NCI-H1694 (cell line): Measurements from ENCODE around the gene ZNF346.

Experiments used
- DNase-seq: peaks from one replicate; lab custom pipeline; 2025; lab: John Stamatoyannopoulos, UW

ZNF346 gene

DNA sequence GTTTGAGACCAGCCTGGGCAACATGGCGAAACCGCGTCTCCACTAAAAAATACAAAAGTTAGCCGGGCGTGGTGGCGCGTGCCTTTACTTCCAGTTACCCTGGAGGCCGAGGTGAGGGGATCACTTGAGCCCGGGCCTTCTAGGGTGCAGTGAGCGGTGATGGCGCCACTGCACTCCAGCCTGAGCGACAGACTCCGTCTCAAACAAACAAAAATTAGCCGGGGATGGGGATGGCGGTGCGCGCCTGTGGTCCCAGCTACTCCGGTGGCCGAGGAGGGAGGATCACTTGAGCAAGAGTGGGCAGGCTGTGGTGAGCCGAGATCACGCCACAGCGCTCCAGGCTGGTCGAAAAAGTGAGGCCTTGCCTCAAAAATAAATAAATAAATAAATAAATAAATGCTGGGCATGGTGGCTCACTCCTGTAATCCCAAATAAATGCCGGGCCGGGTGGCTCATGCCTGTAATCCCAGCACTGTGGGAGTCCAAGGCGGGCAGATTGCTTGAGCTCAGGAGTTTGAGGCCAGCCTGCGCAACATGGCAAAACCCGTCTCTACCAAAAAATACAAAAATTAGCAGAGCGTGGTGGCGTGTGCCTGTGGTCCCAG is 95.0 kb downstream of the ZNF346 start:
- DNase-seq, result no peak

DNA sequence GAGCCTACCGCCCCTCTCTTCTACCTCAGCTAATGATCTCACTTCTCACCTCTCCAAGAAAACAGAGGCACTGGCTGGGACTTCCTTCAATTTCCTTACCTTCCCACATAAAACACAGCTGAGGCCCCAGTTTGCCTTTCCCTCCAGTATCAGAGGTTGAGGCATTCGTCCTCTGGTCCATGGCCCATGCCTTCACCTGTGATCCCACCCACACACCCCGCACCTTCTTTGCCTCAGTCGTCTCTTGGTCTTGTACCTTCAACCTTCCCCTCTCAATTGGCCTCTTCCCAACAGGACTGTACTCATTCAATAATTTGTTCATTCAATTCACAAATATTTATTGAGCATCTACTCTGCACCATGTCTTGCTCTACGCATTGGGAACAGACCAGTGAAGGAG is 100.1 kb downstream of the ZNF346 start:
- DNase-seq, result no peak

DNA sequence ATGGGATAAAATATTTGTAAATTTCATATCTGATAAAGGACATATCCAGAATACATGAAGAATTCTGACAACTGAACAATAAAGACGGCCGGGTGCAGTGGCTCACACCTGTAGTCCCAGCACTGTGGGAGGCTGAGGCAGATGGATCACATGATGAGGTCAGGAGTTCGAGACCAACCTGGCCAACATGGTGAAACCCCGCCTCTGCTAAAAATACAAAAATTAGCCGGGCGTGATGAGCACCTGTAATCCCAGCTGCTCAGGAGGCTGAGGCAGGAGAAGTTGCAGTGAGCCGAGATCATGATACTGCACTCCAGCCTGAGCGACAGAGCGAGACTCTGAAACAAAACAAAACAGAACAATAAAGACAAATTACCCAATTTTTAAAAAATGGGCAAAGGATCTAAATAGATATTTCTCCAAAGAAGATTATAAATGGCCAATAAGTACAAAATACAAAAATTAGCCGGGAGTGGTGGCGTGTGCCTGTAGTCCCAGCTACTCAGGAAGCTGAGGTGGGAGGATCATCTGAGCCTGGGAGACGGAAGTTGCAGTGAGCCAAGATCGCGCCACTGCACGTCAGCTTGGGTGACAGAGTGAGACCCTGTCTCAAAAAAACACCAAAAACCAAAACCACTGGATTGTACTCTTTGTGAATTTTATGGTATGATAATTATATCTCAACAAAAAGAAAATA is 101.4 kb downstream of the ZNF346 start:
- no peak for DNase-seq

DNA sequence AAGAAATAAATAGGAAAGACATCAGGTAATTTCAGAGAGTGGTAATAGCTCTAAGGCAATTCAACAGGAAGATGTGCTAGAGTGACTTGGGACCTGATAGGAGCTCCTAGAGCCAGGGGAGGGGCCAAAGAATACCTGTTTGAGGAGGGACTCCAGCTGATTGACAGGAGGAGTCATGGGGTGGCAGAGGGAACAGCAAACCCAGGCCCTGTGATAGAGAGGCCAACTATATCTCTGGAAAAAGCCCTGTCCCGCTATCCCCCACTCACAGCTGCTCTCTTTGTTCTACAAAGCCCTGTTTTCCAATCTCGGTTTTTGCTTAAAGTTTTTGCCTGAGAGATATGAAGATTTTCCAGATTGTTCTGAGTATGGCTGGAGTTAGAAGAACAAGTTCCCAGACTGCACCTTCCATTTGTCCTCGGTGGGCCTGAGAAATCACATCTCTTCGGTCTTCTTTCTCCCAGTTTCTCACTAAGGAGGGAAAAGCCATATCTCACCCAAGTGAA is 102.0 kb downstream of the ZNF346 start:
- DNase-seq, result no peak

- no peak for DNase-seq
Observed at GRCh38 chr5:177126771-177127170, 104.3 kb downstream of the ZNF346 start.

DNA sequence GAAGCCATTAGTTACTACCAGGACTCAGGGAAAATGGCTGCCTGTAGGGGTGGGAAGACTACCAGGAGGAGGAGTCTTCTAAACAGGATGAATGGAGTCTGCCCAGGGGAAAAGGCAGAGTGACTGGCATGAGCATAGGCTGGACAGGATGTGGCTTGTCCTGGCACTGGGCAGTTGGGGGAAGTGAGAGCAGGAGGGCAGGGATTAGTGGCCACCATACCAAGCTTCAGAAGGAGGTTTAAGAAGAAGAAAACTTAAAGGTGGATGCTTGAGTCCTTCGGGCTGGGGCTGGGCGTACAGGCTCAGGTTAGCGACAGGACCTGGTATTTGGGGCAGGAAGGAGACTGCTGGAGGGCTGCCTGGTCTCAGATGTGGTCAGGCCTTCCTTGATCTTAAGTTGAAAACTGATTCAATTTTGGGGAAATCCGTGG is 106.1 kb downstream of the ZNF346 start:
- no peak for DNase-seq

DNA sequence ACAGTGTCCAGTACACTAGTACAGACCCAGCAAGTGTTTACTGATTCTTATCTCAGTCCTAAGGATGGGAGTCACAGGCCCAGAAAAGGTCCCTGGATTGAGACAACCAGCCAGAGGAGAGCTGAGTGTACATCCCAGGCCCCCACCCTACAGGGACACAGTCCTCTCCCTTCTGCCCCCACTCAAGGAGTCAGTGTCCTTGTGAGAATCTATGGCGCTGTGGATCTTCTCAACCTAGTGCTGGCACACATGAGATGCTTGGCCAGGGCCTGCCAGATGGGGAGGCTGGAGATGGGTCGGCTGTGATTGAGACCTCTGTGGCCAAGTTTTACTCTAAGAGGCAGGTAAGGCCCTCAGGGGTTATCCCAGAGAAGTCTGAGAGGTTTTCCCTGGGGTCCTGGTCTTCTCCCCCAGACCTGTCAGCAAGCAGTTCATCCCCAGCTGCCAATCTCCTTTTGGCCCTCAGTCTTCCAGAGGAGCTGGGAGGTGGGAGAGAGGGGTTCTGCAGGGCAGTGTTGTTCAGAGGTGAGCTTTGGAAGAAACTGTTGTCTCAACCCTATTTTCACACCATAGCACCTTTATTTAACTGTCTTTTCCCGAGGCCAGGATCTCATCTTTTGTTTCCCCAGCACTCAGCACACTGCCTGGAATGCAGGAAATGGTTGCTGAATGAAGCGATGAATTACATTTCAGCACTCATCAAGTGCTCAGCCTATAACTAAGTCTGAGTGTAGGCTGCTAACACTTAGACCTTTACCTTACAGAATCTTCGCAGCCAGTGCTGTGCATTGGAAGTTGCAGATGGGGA is 107.9 kb downstream of the ZNF346 start:
- DNase-seq, result no peak
